ENCODE results near the gene TIMP2.
"Not testable (repeated sequence)": the region's sequence is repeated elsewhere in the genome, so short reads cannot be mapped to it uniquely, and the experiment has no call there.

The TIMP2 gene

GRCh38 chr17:78954684-78955083, 29.5 kb upstream of the TIMP2 start:
- no peak for DNase-seq

- DNase-seq: no peak
Measured at GRCh38 chr17:78953356-78954350, 28.5 kb upstream of the TIMP2 start.

GRCh38 chr17:78952706-78953105, 27.5 kb upstream of the TIMP2 start:
- no peak for DNase-seq

GRCh38 chr17:78951967-78952551, 26.9 kb upstream of the TIMP2 start:
- no peak for DNase-seq

DNA sequence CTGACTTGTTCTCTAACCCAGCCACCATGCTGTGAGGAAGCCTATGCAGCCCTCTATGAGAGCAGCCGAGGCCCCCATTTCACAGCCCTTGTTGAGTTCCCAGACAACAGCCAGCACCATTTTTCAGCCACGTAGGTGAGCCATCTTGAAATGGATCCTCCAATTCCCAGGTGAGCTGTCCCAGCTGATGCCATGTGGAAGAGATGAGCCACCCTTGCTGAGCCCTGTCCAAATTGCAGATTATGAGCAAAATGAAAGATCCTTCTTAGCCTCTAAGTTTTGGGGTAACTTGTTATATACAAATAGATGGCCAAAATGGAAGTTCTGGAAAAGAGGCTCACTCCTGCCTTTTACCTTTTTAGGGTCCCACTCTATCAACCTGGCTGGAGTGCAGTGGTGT, 25.7 kb upstream of the TIMP2 start:
- DNase-seq: no peak

DNA sequence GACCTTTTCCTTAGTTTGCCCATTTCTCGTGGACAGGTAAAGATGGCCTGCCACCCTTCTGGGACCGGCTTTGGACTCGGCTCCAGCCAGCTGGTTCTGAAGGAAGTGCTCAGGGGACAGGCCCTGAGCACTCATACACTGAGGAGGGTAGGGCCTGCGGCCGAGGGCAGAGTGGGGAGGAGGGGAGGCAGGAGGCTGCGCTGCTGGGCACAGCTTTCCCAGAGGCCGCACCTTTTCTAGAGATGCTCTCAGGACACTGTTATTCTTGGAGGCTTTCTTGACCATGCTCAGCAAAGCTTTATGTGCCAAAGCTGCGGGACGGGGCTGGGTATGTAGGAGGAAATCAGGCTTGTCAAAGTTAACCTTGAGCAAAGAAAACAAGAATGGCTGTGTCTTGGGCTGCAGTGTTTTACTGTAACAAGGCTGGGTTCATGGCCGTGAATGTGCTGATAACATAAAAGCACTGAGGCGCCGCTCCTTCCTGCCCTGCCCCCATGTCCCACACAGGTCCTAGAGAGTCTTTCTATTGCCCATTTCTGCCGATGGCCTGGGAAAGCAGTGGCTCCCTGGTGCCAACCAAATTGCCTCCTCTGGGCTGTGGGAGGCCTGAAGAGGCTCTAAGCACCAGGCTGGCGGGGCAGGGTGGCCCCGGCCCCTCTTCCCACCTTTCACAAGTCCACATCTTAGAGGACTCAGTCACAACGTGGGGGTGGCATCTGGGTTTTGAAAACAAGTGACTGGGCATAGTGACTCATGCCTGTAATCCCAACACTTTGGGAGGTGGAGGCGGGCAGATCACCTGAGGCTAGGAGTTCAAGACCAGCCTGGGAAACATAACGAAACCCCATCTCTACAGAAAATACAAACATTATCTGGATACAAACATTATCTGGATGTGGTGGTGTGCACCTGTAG, 22.3 kb upstream of the TIMP2 start:
- no peak for DNase-seq

DNA sequence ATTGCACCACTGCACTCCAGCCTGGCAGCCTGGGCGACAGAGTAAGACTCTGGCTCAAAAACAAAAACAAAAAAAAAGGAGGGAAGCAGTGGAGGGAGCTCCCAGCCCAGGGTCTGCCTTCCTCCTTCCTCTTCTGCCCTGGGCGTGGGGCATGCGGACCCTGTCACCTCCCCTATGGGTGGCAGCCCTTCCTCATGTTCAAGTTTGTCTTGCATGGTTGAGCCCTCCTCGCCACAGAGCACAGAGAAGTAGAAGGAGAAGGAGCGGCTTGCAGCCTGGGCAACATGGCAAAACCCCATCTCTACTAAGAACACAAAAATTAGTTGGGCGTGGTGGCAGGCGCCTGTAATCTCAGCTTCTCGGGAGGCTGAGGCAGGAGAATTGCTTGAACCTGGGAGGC, 21.4 kb upstream of the TIMP2 start:
- no peak for DNase-seq

DNA sequence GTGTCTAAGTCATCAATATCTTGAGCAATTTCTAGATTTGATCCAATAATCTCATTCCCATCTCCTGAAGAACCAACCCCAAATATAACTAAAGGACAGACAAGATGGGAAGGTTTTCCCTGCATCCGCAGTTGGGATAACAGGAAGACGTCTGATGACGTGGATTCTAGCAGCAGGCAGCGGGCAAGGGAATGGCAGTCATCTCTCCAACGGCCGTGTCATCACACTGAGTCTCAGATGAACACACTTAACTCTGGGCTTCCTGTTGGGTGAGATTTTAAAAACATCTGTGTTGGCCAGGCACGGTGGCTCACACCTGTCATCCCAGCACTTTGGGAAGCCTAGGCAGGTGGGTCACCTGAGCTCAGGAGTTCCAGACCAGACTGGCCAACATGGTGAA, 20.9 kb upstream of the TIMP2 start:
- DNase-seq: no peak

- DNase-seq: not testable (repeated sequence)
Measured at GRCh38 chr17:78945455-78945854, 20.3 kb upstream of the TIMP2 start.

DNA sequence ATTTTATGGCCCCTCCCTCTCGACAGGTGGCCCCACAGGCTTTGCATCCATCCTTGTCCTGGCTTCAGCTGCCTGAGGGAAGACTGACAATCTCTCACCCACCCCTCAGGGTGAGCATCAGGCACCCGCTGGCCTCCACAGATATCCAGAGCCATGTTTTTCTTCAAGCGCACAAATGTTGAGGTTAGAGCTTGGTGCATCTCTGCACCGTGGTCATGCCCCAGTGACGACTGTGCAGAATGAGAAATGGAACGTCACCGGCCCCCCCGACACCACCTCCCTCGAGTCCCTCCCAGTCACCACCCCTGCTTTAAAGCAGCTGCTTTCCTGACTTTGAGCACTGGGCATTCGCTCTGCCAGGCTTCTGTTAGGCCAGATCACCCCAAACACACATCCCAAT, 19.8 kb upstream of the TIMP2 start:
- DNase-seq: no peak

DNA sequence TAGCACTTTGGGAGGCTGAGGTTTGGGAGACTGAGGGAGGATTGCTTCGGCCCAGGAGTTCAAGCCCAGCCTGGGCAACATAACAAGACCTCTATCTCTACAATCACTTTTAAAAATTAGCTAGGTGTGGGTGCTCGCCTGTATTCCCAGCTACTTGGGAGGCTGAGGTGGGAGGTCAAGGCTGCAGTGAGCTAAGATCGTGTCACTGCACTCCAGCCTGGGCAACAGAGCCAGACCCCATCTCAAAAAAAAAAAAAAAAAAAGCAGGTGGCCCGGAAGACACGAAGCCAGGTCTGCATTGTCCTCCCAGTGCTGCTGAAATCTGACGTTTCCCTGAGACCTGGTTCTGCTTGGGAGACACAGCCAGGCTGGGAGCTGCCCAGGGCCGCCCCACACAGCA, 18.8 kb upstream of the TIMP2 start:
- no peak for DNase-seq

GRCh38 chr17:78940708-78941107, 15.5 kb upstream of the TIMP2 start:
- DNase-seq: peak; percentile 25

DNA sequence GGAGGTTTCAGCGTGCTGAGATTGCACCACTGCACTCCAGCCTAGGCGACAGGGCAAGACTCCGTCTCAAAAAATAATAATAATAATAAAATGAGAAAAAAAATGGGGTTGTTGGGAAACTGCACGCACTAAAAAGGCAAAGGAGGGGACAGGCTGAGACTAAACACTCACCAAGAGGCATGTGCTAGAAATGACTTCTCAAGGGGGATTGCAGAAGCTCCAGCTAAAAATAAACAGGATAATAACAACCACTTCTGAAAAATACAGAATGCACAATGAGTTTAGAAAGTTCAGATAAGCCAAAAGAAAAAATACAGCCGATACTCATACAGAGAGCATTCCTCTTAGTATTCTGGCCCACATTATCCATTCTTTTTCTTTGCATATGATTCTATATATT, 15.1 kb upstream of the TIMP2 start:
- no peak for DNase-seq

DNA sequence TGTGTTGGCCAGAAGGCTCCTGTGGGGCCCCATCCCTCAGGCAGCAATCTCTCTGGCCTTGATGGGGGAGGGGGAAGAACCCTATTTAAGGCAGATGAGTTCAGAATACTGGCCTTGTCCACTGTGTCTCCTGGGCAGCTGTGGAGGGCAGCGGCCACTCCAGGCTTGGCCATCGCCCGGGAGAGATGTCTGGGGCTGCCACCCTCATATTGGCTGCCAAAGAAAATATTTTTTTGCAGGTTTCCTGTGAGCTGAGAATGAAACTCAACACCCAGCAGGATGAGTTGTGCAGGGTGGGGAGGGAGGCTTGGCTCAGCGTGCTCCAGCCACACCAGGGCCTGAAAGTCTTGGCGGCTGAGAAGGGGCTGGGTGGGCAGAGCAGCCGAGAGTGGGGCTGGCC, 14.4 kb upstream of the TIMP2 start:
- DNase-seq: no peak

GRCh38 chr17:78937561-78937960, 12.4 kb upstream of the TIMP2 start:
- no peak for DNase-seq

DNA sequence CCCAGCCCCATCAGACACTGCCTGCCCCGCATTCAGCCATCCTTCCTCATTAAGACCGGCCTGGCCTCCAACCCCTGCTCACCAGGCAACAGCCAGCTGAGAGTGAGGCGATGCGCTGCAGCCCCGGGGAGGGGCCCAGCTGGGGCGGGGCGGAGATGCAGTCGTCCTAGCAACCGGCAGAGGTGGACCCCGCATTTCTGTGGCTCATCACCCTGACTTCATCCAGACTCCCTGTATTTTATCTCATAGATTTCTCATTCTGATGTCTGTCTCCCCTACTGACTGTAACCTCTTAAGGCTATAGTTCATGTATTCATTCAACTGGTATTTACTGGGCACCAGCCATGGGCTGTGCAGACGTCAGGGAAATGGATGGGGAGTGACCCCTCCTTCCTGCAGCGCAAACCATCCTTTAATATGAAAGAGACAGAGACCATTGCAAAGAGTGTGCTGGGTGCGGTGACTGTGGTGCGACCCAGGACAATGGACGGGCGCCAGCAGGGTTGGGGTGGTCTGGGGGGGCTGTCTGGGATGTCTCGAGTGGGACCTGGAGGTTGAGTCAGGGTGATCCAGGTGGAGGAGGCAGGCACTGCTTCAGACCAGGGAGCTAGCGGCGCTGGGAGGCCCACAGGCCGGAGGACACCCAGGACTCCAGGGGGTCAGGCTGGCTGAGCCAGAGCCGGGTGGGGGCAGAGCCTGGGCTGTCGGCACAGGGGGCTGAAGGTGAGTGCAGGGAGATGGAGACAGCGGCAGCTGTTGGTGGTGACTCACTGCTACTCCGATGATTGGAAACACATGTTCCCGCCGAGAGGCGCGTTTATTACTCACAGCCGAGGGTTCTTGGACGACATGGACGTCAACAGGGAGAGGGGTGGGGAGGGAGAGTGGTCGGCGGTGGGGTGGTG, 10.5 kb upstream of the TIMP2 start:
- DNase-seq: no peak

GRCh38 chr17:78934681-78935418, 9.7 kb upstream of the TIMP2 start:
- DNase-seq: no peak

DNA sequence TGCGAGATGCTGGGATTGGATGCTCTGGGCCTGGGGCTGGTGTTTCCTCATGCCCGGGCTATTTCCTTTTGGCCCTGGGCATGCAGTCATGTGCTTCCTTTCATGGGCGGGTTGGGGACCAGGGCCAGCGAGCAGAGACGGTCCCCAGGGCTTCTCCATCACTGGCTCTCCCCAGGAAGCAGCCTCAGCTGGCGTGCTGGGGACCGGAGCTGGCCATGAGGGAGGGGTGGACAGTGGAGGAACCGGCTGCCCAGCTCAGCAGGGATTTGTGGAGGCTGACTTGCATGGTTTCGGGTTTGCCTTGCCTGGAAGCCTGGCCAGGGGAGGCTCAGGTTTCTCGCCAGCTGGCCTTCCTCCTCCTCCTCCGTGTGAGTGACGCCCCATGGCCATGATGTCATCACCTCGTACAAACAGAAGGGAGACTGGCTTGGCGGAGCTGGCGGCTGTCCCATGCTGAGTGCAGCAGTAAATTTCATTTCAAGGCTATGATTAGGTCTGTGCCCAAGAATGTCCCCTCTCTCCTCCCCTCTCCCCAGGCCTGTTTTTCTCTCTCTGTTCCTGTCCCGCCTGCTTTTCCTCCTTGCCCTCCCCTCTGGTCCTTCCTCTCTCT, 8.9 kb upstream of the TIMP2 start:
- peak; percentile 82 for DNase-seq

- DNase-seq: no peak
Measured at GRCh38 chr17:78933025-78933958, 8.1 kb upstream of the TIMP2 start.
